ENCODE measurements around the gene KIAA0825. TPM values are rescaled to one million over a fixed set of nuclear protein-coding genes. Genes with fewer than 3 reads are reported as not detected.
"Not testable (repeated sequence)": the region's sequence is repeated elsewhere in the genome, so short reads cannot be mapped to it uniquely, and the experiment has no call there.

Gene KIAA0825
- polyA plus RNA-seq, 3 donors from 2014 or later, result 0.52 to 1.1 (median 0.58) TPM

DNA sequence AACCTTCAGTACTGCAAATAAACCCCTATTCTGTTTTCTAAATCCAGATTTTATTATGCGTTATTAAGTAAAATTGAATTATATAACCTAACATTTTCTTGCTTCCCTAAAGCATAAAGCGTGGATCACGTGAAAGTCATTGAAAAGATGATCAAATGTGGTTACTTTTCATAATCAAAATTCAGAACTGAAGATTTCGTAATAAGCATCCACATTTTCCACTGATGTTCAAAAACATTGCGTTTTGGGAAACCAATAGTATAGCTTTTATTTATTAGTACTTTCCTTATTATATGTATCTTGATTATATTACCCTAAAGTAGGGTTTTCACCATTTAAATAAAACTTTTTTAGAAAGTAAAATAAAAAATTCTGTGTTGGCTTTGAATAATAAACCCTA, 1.9 kb upstream of the KIAA0825 start:
- Mint-ChIP-seq H3K9me3 (no peaks in the 10 kb centered on the region), H3K36me3 (no peaks in the 10 kb centered on the region), H3K4me3 (peak overlapping the region; percentile 88 to 98 (median 93)), H3K4me1 (peaks cover 32 to 53% of the 10 kb centered on the region in 2 donors), H3K27me3 (ENCODE audit: low read depth in 3 of 3) (peaks cover 0 to 2% (median 0%) of the 10 kb centered on the region in 3 donors), H3K27ac (no peak overlapping the region)
- DNase-seq, result no peak

- Mint-ChIP-seq H3K4me1 (peaks cover 32 to 52% of the 10 kb centered on the region in 2 donors), H3K36me3 (no peaks in the 10 kb centered on the region), H3K27ac (peak overlapping the region; percentile 81 to 93 (median 89)), H3K4me3 (peak overlapping the region; percentile 88 to 98 (median 93)), H3K27me3 (ENCODE audit: low read depth in 3 of 3) (peaks cover 0 to 2% (median 0%) of the 10 kb centered on the region in 3 donors), H3K9me3 (no peaks in the 10 kb centered on the region)
- DNase-seq, result no peak
Measured at GRCh38 chr5:94618029-94618492, 343 bp downstream of the KIAA0825 start.

- H3K4me3 Mint-ChIP-seq, result no peak overlapping the region
- peaks cover 0 to 2% (median 0%) of the 10 kb centered on the region in 3 donors for H3K27me3 Mint-ChIP-seq (ENCODE audit: low read depth in 3 of 3)
- no peak overlapping the region for H3K27ac Mint-ChIP-seq
Measured at GRCh38 chr5:94615862-94616261, 2.5 kb downstream of the KIAA0825 start.

GRCh38 chr5:94614156-94614805, 4.1 kb downstream of the KIAA0825 start:
- H3K4me3 Mint-ChIP-seq, result no peak overlapping the region

More at GRCh38 chr5:94615862-94616261, 2.5 kb downstream of the KIAA0825 start:
- DNase-seq, result no peak
- Mint-ChIP-seq H3K36me3 (peaks cover 0 to under 1% (median 0%) of the 10 kb centered on the region in 3 donors), H3K4me1 (peaks cover 24 to 36% of the 10 kb centered on the region in 2 donors), H3K9me3 (no peaks in the 10 kb centered on the region)

GRCh38 chr5:94613583-94613982, 4.8 kb downstream of the KIAA0825 start:
- DNase-seq, result no peak
- Mint-ChIP-seq H3K27me3 (ENCODE audit: low read depth in 3 of 3) (peaks cover 0 to 2% (median 0%) of the 10 kb centered on the region in 3 donors), H3K9me3 (no peaks in the 10 kb centered on the region), H3K4me1 (peaks cover 14 to 22% of the 10 kb centered on the region in 2 donors), H3K4me3 (no peak overlapping the region), H3K27ac (no peak overlapping the region), H3K36me3 (peaks cover 0 to 3% (median 0%) of the 10 kb centered on the region in 3 donors)

More at GRCh38 chr5:94614156-94614805, 4.1 kb downstream of the KIAA0825 start:
- peaks cover 0 to 2% (median 0%) of the 10 kb centered on the region in 3 donors for H3K27me3 Mint-ChIP-seq (ENCODE audit: low read depth in 3 of 3)
- H3K36me3 Mint-ChIP-seq, result peaks cover 0 to 3% (median 0%) of the 10 kb centered on the region in 3 donors
- no peak for DNase-seq
- H3K27ac Mint-ChIP-seq, result no peak overlapping the region
- H3K9me3 Mint-ChIP-seq, result no peaks in the 10 kb centered on the region
- H3K4me1 Mint-ChIP-seq, result peaks cover 18 to 27% of the 10 kb centered on the region in 2 donors

- peaks cover 0 to 2% (median 0%) of the 10 kb centered on the region in 3 donors for H3K27me3 Mint-ChIP-seq (ENCODE audit: low read depth in 3 of 3)
- DNase-seq, result no peak
- H3K27ac Mint-ChIP-seq, result no peak overlapping the region
- H3K4me3 Mint-ChIP-seq, result no peak overlapping the region
- peaks cover 7 to 15% (median 14%) of the 10 kb centered on the region in 3 donors for H3K36me3 Mint-ChIP-seq
- H3K4me1 Mint-ChIP-seq, result no peaks in the 10 kb centered on the region
- H3K9me3 Mint-ChIP-seq, result peaks cover 0 to 6% (median 1%) of the 10 kb centered on the region in 6 donors
Measured at GRCh38 chr5:94595281-94595840, 23.0 kb downstream of the KIAA0825 start.

- Mint-ChIP-seq H3K27me3 (ENCODE audit: low read depth in 3 of 3) (no peaks in the 10 kb centered on the region), H3K4me1 (peaks cover 61 to 74% of the 10 kb centered on the region in 2 donors), H3K9me3 (no peaks in the 10 kb centered on the region), H3K27ac (peak overlapping the region in 3 of 6 donors; percentile 11 to 57 (median 28)), H3K4me3 (peak overlapping the region; percentile 20 to 74 (median 53)), H3K36me3 (peaks cover 0 to 5% (median 0%) of the 10 kb centered on the region in 3 donors)
- peak; percentile 37 to 61 (median 51) for DNase-seq
Measured at GRCh38 chr5:94577466-94578245, 40.7 kb downstream of the KIAA0825 start.

DNA sequence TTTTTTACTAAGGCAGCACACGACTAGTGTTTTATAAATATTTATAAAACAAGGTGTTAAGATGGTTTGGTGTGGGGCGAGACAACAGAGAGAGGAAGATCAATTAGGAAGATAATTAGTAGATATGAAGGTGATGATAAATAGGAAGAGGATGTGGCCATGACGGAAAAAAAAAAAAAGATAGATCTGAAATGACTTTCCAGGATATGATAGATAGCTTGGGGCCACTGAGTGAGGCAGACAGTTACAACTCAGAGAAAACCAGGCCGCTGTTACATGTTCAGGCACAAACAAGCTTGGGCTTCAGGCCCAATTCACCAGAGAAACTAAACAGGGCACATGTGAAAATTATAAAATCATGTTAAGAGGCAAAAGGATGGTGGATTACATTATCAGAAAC, 43.2 kb downstream of the KIAA0825 start:
- peak in 1 of 3 donors; percentile 11 for DNase-seq
- peak overlapping the region; percentile 39 to 76 (median 40) for H3K4me3 Mint-ChIP-seq
- no peaks in the 10 kb centered on the region for H3K36me3 Mint-ChIP-seq
- no peaks in the 10 kb centered on the region for H3K27me3 Mint-ChIP-seq (ENCODE audit: low read depth in 3 of 3)
- H3K27ac Mint-ChIP-seq, result peak overlapping the region in 5 of 6 donors; percentile 59 to 87 (median 83)
- no peaks in the 10 kb centered on the region for H3K9me3 Mint-ChIP-seq
- peaks cover 51 to 65% of the 10 kb centered on the region in 2 donors for H3K4me1 Mint-ChIP-seq

GRCh38 chr5:94573349-94573748, 45.1 kb downstream of the KIAA0825 start:
- Mint-ChIP-seq H3K4me1 (peaks cover 41 to 47% of the 10 kb centered on the region in 2 donors), H3K27ac (peak overlapping the region in 4 of 6 donors; percentile 3 to 51 (median 26))
- not testable (repeated sequence) for H3K4me3 Mint-ChIP-seq; H3K27me3 Mint-ChIP-seq (ENCODE audit: low read depth in 3 of 3); H3K36me3 Mint-ChIP-seq; H3K9me3 Mint-ChIP-seq
- peak in 2 of 3 donors; percentile 22 for DNase-seq

- H3K9me3 Mint-ChIP-seq, result no peaks in the 10 kb centered on the region
- H3K27ac Mint-ChIP-seq, result no peak overlapping the region
- H3K36me3 Mint-ChIP-seq, result no peaks in the 10 kb centered on the region
Measured at GRCh38 chr5:94571415-94571814, 47.0 kb downstream of the KIAA0825 start.

DNA sequence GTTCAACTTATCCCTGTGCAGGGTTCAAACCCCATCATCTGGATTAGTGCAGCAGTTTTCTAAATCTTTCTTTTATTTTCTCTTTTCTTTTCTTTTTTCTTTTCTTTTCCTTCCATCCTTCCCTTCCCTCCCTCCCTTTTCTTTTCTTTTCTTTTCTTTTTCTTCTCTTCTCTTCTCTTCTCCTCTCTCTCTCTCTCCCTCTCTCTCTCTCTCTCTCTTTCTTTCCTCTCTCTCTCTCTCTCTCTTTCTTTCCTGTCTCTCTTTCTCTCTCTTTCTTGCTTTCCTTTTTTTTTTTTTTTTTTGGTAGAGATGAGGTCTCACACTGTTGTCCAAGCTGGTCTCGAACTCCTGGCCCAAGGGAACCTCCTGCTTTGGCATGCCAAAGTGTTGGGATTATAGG, 53.6 kb downstream of the KIAA0825 start:
- H3K36me3 Mint-ChIP-seq, result no peaks in the 10 kb centered on the region
- DNase-seq, result no peak
- H3K4me3 Mint-ChIP-seq, result no peak overlapping the region
- H3K9me3 Mint-ChIP-seq, result no peaks in the 10 kb centered on the region
- peaks cover 0 to 5% of the 10 kb centered on the region in 2 donors for H3K4me1 Mint-ChIP-seq
- H3K27ac Mint-ChIP-seq, result no peak overlapping the region
- no peaks in the 10 kb centered on the region for H3K27me3 Mint-ChIP-seq (ENCODE audit: low read depth in 3 of 3)

More at GRCh38 chr5:94571415-94571814, 47.0 kb downstream of the KIAA0825 start:
- H3K27me3 Mint-ChIP-seq (ENCODE audit: low read depth in 3 of 3), result no peaks in the 10 kb centered on the region
- no peak for DNase-seq
- no peak overlapping the region for H3K4me3 Mint-ChIP-seq
- H3K4me1 Mint-ChIP-seq, result peaks cover 24 to 28% of the 10 kb centered on the region in 2 donors

- Mint-ChIP-seq H3K27ac (no peak overlapping the region), H3K4me3 (no peak overlapping the region)
- DNase-seq, result no peak
Measured at GRCh38 chr5:94562327-94562971, 56.0 kb downstream of the KIAA0825 start.

GRCh38 chr5:94558028-94558427, 60.4 kb downstream of the KIAA0825 start:
- Mint-ChIP-seq H3K27me3 (ENCODE audit: low read depth in 3 of 3) (peaks cover 0 to 2% (median 2%) of the 10 kb centered on the region in 3 donors), H3K9me3 (no peaks in the 10 kb centered on the region), H3K36me3 (peaks cover 0 to 4% (median 0%) of the 10 kb centered on the region in 3 donors), H3K27ac (no peak overlapping the region), H3K4me3 (no peak overlapping the region), H3K4me1 (peaks cover 0 to 4% of the 10 kb centered on the region in 2 donors)
- no peak for DNase-seq

More at GRCh38 chr5:94562327-94562971, 56.0 kb downstream of the KIAA0825 start:
- H3K27me3 Mint-ChIP-seq (ENCODE audit: low read depth in 3 of 3), result no peaks in the 10 kb centered on the region
- H3K36me3 Mint-ChIP-seq, result peaks cover 0 to 4% (median 0%) of the 10 kb centered on the region in 3 donors
- peaks cover 0 to 5% of the 10 kb centered on the region in 2 donors for H3K4me1 Mint-ChIP-seq
- H3K9me3 Mint-ChIP-seq, result no peaks in the 10 kb centered on the region

Data from immature natural killer cell (primary cell).